Measurements from ENCODE around the gene SLC25A19.
A peak's percentile ranks its signal among the peaks of the same experiment; 100 is the strongest.

The SLC25A19 gene

GRCh38 chr17:75289115-75289831, at the start of gene SLC25A19:
Gene SLC25A19, minus strand, starts transcription at chr17:75289433. Its CDS starts 2,669 bp downstream, at chr17:75286764.
- peak; percentile 98 for DNase-seq

- no peak for DNase-seq
Measured at GRCh38 chr17:75338335-75338734, 49.1 kb upstream of the SLC25A19 start.

- no peak for DNase-seq
Measured at GRCh38 chr17:75335315-75335714, 46.1 kb upstream of the SLC25A19 start.

DNA sequence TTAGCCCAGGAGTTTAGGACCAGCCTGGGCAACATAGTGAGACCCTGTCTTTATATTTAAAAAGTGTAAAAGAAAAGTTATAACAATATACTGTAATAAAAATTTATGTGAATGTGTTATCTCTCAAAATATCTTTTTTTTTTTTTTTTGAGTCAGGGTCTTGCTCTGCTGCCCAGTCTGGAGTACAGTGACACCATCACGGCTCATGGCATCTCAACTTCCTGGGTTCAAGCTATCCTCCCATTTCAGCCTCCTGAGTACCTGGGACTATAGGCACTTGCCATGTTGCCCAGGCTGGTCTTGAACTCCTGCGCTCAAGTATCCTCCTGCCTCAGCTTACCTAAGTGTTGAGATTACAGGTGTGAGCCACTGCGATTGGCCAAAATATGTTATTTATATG, 45.5 kb upstream of the SLC25A19 start:
- no peak for DNase-seq

DNA sequence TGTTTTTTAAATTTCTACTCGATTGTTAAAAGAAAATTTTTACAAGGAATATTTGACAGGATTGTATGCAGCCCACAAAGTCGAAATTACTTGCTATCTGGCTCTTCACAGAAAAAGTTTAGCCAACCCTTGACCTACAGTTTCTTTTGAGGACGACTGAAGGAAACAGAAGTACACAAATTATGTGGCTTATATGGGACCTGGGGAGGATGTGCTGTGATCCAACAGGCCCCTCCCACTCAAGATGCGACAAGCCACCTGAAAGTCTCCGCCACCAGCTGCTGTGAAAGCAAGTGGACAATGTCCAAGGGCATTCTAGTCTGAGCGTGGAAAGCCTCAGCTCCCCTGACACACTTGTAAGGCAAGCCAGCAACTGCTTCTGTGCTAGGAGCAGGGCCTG, 42.4 kb upstream of the SLC25A19 start:
- DNase-seq = no peak

- DNase-seq = no peak
Measured at GRCh38 chr17:75327757-75328156, 38.5 kb upstream of the SLC25A19 start.

GRCh38 chr17:75326226-75326848, 37.1 kb upstream of the SLC25A19 start:
- no peak for DNase-seq

- DNase-seq = no peak
Measured at GRCh38 chr17:75325827-75326225, 36.6 kb upstream of the SLC25A19 start.

DNA sequence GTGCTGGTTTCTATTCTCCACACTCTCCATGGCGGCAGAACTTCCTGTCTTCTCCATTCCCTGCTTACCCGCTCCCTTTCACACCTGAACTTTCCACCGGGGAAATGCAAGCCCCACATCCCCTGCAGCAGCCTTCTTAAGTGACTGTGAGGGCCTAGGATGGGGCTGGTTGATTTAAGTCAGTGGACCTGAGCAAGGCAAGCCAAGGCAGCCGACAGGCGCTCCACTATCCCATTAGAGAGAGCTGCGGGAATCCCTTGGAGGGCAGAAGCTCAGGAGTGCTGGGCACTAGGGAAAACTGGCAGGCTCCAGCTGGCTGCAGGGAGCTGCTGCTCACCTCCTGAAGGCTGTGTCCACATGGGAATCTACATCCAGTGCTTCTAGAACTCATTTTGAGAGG, 36.1 kb upstream of the SLC25A19 start:
- DNase-seq = no peak

DNA sequence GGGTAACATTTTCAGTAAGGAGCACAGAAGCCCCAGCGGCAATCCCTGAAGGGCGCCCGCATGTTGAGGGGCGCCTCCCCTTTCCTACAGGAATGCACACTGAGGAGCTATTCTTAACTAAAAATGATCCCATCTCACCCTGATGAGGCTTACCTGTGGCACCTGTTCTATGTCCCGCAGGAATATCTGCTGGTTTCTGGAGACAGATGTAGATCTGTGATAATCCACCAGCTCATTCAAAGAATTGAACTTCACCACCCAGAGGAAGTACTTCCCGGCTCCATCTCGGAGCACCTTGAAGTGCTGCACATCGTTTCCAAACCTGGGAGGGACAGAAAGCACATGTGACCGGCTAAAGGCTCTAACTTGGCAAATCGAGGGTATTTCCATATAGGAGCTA, 32.3 kb upstream of the SLC25A19 start:
- DNase-seq = no peak

- DNase-seq = no peak
Measured at GRCh38 chr17:75319904-75320691, 30.9 kb upstream of the SLC25A19 start.

DNA sequence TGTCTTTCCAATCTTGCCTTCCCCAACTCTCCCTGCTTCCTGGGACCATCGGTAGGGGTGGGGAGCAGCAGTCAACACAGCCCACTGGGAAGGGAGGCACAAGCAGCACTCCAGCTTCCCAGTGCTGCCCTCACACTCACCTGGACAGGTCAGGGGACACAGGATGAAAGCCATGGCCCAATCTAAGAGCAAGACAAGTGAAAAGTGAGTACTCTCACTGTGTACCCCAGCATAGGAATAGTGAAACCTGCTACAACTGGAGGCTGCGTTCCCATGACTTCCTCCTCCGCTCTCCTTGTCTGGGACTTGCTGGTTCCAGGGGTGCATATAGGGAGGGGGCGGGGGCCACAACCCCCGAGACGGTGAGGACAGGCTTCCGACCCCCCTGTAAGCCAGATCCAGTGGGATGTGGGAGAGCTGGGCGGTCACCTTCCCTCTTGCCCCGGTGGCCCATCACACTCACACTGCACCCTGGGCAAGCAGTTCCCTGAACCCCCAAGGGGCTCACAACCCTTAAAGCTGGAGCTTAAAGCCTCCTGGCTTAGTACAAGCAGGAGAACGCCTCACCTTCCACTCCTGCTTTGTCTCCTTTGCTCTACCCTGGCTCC, 29.5 kb upstream of the SLC25A19 start:
- DNase-seq = no peak

DNA sequence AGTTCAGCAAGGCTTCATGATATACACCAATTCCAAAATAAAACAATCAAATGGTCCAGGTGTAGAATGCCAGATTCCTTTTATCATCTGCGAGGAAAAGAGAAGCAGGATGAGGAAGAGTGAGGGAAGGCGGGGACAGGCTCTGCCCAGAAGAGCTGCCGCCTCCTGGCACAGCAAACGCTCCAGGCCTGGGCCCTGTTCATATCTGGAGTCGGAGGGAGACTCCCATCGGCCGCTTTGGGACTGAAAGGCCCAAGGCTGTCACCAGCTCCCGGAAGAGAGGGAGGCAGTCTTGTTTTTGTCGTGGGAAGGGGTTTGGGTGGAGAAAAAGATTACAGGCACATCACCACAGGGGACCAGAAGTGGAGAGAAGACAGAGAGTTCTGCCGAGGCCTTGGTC, 29.0 kb upstream of the SLC25A19 start:
- no peak for DNase-seq

GRCh38 chr17:75317671-75318070, 28.4 kb upstream of the SLC25A19 start:
- no peak for DNase-seq

DNA sequence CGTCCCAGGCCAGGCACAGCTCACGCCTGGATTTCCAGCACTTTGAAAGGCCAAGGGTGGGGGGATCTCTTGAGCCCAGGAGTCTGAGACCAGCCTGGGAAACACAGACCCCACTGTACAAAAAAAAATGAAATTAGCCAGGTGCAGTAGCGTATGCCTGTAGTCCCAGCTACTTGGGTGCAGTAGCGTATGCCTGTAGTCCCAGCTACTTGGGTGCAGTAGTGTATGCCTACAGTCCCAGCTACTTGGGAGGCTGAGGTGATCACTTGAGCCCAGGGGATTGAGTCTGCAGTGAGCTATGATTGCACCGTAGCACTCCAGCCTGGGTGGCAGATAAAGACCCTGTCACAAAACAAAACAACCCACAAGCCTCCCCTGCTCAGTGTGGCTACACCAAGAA, 27.0 kb upstream of the SLC25A19 start:
- DNase-seq = no peak

- no peak for DNase-seq
Measured at GRCh38 chr17:75315541-75316243, 26.5 kb upstream of the SLC25A19 start.

DNA sequence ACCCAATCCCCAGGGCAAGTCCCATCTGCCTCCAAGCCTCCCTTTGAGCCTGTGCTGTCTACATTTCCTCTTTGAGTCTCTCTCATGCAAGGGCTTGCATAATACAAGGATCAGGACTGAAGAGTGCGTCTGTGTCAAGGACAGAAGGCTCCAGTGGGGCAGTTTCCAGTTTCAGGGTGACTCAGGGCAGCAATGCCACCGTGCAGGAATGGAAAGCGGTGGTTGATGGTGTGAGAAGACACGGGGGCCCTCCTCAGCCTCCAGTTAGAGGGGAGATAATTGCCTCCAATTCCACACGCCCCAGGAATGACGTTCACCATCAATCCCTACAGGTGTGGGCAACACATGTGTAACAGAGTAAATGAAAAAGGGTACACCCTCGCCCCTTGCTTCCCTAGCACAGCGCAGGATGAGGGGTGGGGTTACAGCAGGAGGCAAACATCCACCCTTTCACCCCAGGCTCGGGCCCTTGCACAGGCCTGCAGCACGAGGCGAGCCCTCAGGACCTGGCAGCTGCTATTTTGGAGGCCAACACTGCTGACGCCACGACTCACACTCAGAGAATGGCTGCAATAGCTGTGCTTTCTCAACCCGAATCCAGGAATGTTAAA, 24.8 kb upstream of the SLC25A19 start:
- DNase-seq = no peak

GRCh38 chr17:75308732-75309629, 19.7 kb upstream of the SLC25A19 start:
- DNase-seq = no peak

GRCh38 chr17:75307957-75308731, 18.9 kb upstream of the SLC25A19 start:
- DNase-seq = no peak

GRCh38 chr17:75301502-75302206, 12.4 kb upstream of the SLC25A19 start:
- DNase-seq = no peak
